ENCODE measurements around the gene TRMU.
"Not testable (repeated sequence)": the region's sequence is repeated elsewhere in the genome, so short reads cannot be mapped to it uniquely, and the experiment has no call there.

TRMU gene

GRCh38 chr22:46388647-46389046 lies 53.1 kb downstream of the TRMU start:
- no peak for DNase-seq (ENCODE audit: low read depth)

GRCh38 chr22:46389081-46389480 lies 53.6 kb downstream of the TRMU start:
- no peak for DNase-seq (ENCODE audit: low read depth)

DNA sequence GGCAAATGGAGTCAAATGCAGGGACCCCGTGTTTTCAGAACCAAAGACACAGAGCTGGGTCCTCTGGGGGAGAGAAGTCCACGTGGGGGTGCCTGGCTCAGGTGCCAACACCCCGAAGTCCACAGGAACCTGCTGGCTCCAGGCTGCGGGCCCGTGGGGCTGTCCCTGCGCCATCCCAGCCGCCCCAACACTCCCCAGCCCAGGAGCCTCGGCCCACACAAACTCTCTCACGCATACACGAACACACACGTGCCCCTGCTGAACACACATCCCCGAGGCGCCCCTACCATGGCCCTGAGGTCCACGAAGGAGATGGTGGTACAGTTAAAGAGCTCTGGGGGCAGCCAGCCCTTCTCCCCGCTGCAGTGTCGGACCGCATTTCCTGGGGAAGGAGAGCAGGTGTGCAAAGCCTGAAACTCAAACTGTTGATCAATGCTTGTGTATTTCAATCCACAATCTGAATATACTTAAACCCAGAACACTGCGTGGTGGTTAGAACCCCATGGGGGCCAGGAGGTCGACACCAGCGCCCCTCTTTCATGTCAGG lies 54.7 kb downstream of the TRMU start:
- no peak for DNase-seq (ENCODE audit: low read depth)

- no peak for DNase-seq (ENCODE audit: low read depth)
These were observed 55.3 kb downstream of the TRMU start for GRCh38 chr22:46390652-46391301.

- DNase-seq (ENCODE audit: low read depth) = no peak
These were observed 56.1 kb downstream of the TRMU start for GRCh38 chr22:46391486-46392136.

DNA sequence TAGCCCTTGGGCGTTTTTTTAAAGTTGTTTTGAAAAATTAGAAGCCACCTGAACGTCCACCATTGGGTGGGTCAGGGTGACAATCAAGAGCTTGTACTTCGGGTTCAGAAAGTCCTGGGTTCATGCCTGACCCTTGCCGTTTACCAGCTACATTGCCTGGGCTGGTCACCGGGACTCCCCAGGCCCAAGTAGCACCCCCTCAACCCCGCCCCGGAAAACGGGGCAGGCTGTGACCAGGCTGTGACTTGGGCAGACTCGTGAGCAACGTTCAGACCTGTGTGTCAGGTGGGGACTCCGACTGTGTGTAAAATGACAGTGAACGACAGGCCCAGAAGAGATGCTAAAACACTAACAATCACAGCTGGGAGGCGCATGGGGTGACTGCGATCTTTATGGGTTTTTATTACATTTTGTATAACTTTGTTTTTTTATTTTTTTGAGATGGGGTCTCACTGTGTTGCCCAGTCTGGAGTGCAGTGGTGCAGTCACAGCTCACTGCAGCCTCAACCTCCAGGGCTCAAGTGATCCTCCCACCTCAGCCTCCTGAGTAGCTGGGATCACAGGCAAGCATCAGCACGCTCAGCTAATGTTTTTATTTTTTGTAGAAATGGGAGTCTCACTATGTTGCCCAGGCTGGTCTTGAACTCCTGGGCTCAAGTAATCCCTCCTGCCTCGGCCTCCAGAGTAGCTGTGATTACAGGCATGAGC lies 56.8 kb downstream of the TRMU start:
- DNase-seq (ENCODE audit: low read depth) = no peak

- no peak for DNase-seq (ENCODE audit: low read depth)
These were observed 58.4 kb downstream of the TRMU start for GRCh38 chr22:46393873-46394272.

- DNase-seq (ENCODE audit: low read depth) = no peak
These were observed 59.1 kb downstream of the TRMU start for GRCh38 chr22:46394622-46395021.

- DNase-seq (ENCODE audit: low read depth) = no peak
These were observed 59.6 kb downstream of the TRMU start for GRCh38 chr22:46395145-46395544.

DNA sequence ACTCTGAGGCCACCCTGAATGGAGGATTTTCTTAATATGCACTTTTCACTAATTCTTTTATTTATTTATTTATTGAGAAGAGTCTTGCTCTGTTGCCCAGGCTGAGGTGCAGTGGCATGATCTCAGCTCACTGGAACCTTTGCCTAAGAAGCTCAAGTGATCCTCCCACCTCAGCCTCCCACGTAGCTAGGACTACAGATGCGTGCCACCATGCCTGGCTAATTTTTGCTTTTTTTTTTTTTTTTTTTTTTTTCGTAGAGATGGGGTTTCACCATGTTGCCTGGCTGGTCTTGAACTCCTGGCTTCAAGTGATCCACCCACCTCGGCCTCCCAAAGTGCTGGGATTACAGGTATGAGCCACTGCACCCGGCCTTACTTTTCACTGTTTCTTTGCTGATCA lies 61.5 kb downstream of the TRMU start:
- DNase-seq (ENCODE audit: low read depth) = not testable (repeated sequence)

DNA sequence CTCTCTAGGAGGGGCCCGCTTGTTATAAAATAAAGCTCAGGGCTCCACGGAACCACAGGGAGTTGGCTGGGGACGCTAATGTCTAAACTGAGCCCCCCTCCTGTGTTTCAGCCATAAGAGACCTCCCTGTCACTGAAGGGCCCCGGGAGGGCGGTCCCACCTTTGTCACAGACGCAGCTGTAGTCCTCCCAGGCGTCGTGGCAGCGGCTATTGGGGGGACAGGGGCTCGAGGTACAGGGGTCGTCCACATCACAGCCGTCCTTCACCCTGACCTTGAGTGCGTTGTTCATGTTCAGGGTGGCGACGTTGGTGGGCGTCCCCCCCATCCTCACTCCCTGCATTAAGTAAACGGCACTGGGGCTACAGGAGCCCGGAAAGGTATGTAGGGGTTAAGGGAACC lies 62.0 kb downstream of the TRMU start:
- DNase-seq (ENCODE audit: low read depth) = no peak

- no peak for DNase-seq (ENCODE audit: low read depth)
These were observed 62.4 kb downstream of the TRMU start for GRCh38 chr22:46397951-46398350.

DNA sequence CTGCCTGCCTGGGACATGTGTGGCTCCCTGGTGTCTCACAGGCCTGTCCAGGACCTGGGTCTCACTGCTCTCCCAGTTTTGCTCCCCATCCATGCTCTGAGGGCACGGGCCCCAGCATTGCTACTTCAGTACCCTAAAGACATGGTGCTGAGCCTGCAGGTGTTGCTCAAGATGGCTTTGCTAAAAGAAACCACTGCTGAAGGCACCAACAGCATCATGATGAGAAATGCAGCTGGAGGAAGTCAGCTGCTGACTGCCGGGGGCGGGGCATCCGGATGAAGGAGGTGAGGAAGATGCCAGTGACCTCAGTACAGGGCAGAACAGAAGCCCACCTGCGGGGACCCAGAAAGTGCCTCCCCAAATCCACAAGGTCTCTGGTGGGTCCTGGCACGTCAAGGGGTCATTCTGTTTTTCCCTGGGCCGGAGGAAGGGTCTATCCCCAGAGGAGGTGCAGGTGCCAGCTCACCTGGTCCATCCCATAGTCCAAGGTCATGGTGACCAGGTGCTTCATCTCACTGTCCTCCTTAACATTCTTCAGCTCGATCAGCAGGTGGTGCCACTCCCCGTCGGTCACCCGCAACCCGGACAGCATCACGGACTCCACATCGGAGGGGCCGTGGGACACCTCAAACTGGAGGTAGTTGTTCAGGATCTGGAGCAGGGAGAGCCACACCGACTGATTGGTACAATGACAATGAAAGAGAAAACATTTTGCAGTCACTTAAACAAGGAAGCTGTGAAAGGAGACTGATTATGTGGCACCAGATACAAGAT lies 63.9 kb downstream of the TRMU start:
- DNase-seq (ENCODE audit: low read depth) = no peak

GRCh38 chr22:46401370-46401769 lies 65.9 kb downstream of the TRMU start:
- DNase-seq (ENCODE audit: low read depth) = no peak

- no peak for DNase-seq (ENCODE audit: low read depth)
These were observed 67.0 kb downstream of the TRMU start for GRCh38 chr22:46402505-46402904.

- not testable (repeated sequence) for DNase-seq (ENCODE audit: low read depth)
These were observed 68.4 kb downstream of the TRMU start for GRCh38 chr22:46403880-46404279.

- no peak for DNase-seq (ENCODE audit: low read depth)
These were observed 70.4 kb downstream of the TRMU start for GRCh38 chr22:46405901-46406300.

GRCh38 chr22:46406349-46406748 lies 70.8 kb downstream of the TRMU start:
- no peak for DNase-seq (ENCODE audit: low read depth)

GRCh38 chr22:46406791-46407190 lies 71.3 kb downstream of the TRMU start:
- no peak for DNase-seq (ENCODE audit: low read depth)

Measured in non-pigmented ciliary epithelial cell (primary cell).